DMS114 treated with DMSO at 0.1 percent for 48 hours (cell line): Measurements from ENCODE around the gene DCLK2.

Source experiments
- DNase-seq: peaks from one replicate; lab custom pipeline; 2025; ENCODE audit not compliant: unreplicated experiment; lab: John Stamatoyannopoulos, UW

DCLK2 gene

GRCh38 chr4:150206954-150207353 lies 128.7 kb downstream of the DCLK2 start:
- no peak for DNase-seq

DNA sequence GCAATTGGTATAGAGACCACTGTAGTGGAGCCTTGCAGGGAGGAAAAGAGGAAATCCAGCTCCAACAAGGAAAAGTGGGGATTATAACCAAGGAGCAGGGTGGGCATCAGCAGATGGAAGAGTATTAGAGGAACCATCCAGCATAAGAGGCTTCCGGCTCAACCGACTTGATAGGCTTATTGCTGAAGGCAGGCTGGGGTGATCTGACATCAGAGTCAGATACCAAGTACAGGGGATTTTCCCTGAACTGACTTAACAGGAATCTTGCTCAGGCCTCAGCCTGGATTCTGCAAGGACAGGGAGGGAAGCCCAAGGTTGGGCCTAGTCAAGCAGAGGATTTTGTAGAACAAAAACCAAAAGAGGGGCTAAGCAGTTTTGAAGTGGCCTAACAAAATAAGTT lies 129.6 kb downstream of the DCLK2 start:
- no peak for DNase-seq

- peak; percentile 13 for DNase-seq
These were observed 131.0 kb downstream of the DCLK2 start for GRCh38 chr4:150209140-150209829.

GRCh38 chr4:150211016-150211415 lies 132.8 kb downstream of the DCLK2 start:
- DNase-seq, result no peak

- no peak for DNase-seq
These were observed 133.7 kb downstream of the DCLK2 start for GRCh38 chr4:150211799-150212445.

DNA sequence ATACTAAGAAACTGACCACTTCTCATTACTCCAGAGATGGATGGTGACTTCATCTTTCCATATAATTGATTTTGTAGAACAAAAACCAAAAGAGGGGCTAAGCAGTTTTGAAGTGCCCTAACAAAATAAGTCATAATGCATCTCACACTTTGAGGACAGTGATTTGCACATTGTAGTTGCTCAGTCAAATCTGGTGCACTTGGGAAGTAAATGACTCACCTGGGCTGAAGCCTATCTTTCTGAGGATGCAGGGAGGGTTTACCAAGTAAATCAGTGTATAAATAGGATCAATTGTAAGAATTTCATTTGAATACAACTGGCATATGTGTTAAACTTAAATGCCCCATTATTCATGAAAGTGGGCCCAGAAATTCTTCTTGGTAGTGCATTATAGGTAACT lies 134.2 kb downstream of the DCLK2 start:
- DNase-seq, result no peak

DNA sequence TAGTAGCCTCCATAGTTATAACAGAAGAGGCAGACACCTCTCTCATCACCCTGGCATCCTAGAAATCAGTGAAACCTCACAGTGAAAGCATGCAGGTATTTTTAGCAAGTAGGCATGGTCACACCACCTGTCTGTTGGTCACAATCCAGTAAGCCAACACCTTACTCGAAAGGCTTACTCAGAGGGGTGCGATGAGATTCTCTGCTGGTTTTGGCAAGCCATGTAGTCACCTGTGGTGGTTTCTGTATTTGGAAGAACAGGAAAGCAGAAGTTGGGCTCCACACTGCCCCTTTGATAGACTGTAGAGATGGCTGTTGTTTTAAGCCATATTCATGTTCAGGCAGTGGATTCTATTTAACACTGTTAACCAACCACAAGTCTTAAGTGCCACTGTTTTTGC lies 134.7 kb downstream of the DCLK2 start:
- DNase-seq, result no peak

DNA sequence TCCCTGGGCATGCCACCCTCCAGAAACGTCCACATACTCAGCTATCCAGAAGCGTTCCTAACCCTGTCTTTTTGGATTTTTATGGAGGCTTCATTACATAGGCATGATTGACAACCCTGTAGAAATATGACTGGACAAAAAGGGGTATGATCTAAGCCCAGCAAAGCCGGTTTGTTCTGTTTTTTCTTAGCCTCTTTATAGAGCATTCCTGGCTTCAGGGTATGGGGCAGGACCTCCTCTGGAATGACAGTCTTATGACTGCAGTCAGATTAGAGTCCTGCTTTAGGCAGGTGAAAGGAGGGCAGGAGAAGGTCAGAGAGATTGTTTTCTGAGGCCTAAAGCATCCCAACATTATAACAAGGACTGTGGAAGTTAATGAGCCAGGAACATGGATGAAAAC lies 137.4 kb downstream of the DCLK2 start:
- no peak for DNase-seq

GRCh38 chr4:150216726-150217125 lies 138.5 kb downstream of the DCLK2 start:
- DNase-seq, result no peak

GRCh38 chr4:150217192-150217591 lies 138.9 kb downstream of the DCLK2 start:
- DNase-seq, result no peak

DNA sequence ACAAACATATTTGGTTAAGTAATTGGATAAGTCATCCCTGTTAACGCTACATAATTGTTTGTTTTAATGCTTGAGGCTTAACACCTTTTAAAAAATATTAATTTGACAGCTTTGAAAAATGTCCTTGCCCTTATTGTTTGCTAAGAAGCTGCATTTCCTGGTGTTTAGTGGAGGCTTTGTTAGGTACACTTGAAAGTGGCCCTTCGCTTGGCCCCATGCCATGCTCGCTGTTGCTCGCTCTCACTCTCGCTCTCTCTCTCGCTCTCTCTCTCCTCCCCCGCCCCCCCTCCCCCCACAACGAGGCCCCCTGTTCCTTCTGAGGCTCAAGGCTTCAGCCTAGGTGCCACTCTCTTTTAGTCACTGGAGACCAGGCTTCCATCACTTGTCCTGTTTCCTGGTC lies 139.6 kb downstream of the DCLK2 start:
- DNase-seq, result no peak

- no peak for DNase-seq
These were observed 140.2 kb downstream of the DCLK2 start for GRCh38 chr4:150218447-150218846.

DNA sequence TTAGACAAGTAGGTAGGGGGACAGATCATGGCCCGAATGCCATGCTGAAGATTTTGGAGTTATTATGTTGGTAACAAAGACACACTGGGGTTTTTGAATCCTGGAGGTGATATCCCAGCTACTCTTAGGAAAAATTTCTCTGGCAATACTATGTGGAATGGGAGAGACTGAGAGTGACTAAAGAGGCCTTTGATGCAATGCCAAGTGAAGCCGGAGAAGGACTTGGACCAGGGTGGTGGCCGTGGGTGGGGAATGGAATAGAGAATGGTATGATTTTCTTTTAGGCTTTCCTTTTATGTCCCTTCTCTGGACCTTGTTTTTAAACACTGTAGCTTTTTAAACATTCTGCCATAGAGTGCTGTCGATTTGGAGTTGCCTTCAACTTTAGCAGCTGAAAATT lies 141.6 kb downstream of the DCLK2 start:
- DNase-seq, result no peak

DNA sequence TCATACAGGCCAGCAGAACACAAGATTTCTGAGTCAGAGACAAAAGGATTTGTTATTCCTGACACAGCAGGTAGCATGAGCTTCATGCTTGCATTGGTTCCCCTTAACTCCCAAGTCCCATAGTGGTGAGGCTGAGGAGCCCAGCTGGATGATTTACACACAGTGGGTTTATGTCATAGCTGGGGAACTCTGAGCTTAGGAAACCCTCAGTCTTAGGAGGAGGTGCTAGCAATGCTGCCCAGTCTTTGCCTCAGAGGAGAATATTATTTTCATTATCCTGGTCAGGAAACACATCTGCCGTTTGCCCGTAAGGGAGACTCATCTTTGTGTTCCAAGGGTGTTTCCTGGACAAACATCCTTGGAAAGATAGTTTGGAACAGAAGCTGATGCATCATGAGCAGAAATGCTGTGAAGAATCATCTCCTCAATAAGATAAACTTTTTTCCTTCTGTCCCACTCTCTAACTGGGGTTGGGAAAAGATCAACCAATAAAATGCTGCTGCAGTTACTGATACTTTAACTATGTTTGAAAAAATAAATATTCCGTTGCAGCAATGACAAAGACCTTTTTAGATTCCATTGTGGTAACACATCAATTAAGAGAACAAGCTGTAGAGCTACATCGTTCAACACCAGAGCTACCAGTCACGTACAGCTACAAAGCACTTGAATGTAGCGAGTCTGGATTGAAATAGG lies 146.8 kb downstream of the DCLK2 start:
- DNase-seq, result no peak

- no peak for DNase-seq
These were observed 151.3 kb downstream of the DCLK2 start for GRCh38 chr4:150229520-150229919.

DNA sequence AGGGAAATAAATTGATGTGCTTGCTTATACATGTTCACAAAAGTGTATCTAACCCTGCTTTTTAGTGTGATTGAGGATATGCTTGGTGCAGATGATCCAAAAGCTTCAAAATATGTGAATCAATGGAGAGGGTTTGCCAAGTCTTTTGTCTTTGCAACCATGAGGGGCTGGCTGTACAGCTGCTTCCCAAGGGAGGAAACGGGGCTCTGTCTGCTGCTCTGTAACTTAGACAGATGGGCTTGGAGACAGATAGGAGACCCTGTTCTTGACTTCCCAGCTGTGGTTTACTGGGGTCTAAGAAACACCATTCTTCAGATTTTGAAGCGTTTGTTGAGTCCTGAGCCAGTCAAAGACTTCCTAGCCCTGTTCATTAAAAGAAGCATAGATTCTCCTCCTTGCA lies 152.3 kb downstream of the DCLK2 start:
- no peak for DNase-seq

DNA sequence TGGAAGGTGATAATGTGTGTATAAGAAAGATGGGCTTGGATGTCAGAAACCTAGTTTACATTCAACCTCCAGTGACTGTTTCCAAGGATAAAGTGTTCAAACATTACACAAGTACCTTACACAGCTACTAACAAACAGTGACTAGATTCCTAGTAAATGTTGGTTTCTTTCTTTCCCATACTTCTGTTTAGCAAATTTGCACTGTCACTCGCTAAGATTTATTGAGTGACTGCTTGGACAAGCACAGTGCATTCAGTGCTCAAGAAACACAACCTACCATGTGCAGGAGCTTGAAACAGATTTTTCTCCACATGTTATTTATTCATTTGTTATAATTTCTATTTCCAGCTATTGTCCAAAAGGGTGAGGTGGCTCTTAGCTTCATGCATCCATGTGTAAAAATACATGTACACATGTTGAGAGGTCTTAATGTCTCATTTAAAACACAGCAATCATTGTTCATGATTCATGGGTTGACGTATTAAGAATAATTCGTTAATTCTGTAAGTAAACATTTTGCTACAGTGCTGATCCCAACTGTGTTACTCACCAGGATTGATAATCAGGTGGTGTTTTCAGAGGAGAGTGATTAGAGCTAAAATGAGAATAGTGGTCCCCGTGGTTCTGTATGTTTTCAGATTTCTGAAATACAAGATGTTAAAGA lies 153.0 kb downstream of the DCLK2 start:
- no peak for DNase-seq

DNA sequence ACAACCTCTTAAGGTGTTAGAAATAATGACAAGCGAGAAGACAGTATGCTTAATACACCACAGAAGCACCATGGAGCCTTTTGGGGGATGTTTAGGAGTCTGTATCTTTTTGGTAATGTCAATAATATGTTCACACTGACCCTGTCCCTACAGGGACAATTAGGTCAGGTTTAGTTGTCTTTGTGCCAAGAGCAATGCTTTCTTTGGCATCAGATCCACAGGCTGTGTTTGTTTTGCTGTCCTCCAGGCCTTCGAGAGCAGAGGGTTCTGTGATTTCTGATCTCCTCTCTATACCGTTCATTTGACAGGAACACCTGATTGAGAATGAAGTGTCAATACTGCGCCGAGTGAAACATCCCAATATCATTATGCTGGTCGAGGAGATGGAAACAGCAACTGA lies 153.8 kb downstream of the DCLK2 start:
- DNase-seq, result no peak

GRCh38 chr4:150234246-150234645 lies 156.0 kb downstream of the DCLK2 start:
- DNase-seq, result no peak

DNA sequence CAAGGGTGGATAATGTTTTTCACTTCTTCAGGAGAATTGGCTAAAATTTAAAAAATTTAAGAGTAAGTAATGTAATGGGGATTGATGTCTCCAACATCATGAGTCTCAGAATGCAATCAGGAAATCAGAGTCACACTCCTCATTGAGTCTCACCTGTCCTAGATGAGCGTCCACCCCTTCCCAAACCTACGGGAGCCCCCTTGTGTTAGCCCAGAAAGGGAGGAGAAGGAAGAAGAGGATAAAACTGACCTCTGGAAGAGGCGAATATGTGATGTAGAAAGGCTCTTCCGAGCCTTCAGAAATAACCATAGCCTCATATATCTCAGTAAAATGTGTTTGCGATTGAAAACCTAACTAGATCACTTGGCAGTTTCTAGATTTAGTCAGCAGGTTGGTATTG lies 157.1 kb downstream of the DCLK2 start:
- no peak for DNase-seq

DNA sequence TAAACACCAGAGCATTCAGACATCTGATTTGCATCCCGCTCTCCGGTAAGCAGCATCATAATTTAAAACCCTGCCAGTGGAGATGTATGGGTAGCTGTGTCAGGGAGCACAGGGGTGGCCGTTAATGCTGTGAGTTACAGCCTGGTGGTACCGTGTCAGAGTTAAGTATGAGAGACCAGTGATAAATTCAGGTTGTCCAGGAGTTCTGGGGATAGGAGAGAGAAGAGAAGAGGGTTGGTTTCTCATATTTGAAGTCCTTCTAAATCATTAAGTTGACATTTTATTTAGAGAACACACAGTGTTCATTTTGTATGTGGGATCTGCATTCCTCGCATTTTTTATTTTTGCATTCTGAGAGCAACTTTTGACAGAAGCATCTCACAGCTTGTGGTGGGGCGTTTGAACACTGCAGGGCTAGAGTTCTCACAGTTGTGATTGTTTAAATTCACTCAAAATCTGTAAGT lies 157.6 kb downstream of the DCLK2 start:
- no peak for DNase-seq

- no peak for DNase-seq
These were observed 158.4 kb downstream of the DCLK2 start for GRCh38 chr4:150236626-150237025.
